ENCODE data around the gene OSMR.
"Not testable (repeated sequence)": the region's sequence is repeated elsewhere in the genome, so short reads cannot be mapped to it uniquely, and the experiment has no call there.

The OSMR gene

DNA sequence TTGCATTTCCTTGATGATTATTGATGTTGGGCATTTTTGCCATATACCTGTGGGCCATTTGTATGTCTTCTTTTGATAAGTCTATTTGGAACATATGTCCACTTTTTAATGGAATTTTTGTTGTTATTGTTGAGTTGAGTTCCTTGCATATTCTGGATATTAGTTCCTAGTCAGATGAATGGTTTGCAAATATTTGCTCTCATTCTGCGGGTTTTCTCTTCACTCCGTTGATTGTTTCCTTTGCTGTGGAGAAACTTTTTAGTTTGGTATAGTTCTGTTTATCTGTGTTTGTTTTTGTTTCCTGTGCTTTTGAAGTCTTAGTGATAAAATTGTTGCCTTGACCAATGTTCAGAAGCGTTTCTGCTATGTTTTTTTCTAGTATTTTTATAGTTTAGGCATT lies 13.0 kb downstream of the OSMR start:
- no peaks in the 10 kb centered on the region for H3K79me2 ChIP-seq (ENCODE audit: insufficient read depth, low read length)
- H2AFZ ChIP-seq (ENCODE audit: low read length), result no peak overlapping the region
- H3K4me3 ChIP-seq (ENCODE audit: low read length, poor library complexity, severe bottlenecking), result no peak overlapping the region
- TF ChIP-seq, protein P1, sequence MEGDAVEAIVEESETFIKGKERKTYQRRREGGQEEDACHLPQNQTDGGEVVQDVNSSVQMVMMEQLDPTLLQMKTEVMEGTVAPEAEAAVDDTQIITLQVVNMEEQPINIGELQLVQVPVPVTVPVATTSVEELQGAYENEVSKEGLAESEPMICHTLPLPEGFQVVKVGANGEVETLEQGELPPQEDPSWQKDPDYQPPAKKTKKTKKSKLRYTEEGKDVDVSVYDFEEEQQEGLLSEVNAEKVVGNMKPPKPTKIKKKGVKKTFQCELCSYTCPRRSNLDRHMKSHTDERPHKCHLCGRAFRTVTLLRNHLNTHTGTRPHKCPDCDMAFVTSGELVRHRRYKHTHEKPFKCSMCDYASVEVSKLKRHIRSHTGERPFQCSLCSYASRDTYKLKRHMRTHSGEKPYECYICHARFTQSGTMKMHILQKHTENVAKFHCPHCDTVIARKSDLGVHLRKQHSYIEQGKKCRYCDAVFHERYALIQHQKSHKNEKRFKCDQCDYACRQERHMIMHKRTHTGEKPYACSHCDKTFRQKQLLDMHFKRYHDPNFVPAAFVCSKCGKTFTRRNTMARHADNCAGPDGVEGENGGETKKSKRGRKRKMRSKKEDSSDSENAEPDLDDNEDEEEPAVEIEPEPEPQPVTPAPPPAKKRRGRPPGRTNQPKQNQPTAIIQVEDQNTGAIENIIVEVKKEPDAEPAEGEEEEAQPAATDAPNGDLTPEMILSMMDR (conservative IDR thresholded peaks at IDR 0.05; ENCODE audit: low read length), result no peak
- TF ChIP-seq EZH2phosphoT487 (IDR thresholded peaks at IDR 0.05; ENCODE audit: borderline replicate concordance), result no peak
- no peaks in the 10 kb centered on the region for H3K36me3 ChIP-seq (ENCODE audit: insufficient read depth, low read length)
- no peaks in the 10 kb centered on the region for H3F3A ChIP-seq (ENCODE audit: low read depth)
- no peak overlapping the region for H3K9ac ChIP-seq (ENCODE audit: low read depth, low read length, poor library complexity, severe bottlenecking)
- no peaks in the 10 kb centered on the region for H3K9me3 ChIP-seq (ENCODE audit: insufficient read depth, low read depth, low read length)
- H3K27me3 ChIP-seq (ENCODE audit: insufficient read depth, low read length, poor library complexity, severe bottlenecking), result no peaks in the 10 kb centered on the region
- no peak overlapping the region for H3K4me2 ChIP-seq (ENCODE audit: low read depth, low read length, poor library complexity, severe bottlenecking)
- H3K9me2 ChIP-seq (replicated peaks; ENCODE audit: low read depth, low read length), result no peaks in the 10 kb centered on the region
- H3K4me1 ChIP-seq (ENCODE audit: insufficient read depth, low read length, poor library complexity, severe bottlenecking), result no peaks in the 10 kb centered on the region
- no peaks in the 10 kb centered on the region for H4K20me1 ChIP-seq (ENCODE audit: insufficient read depth, low read length, poor library complexity, severe bottlenecking)

DNA sequence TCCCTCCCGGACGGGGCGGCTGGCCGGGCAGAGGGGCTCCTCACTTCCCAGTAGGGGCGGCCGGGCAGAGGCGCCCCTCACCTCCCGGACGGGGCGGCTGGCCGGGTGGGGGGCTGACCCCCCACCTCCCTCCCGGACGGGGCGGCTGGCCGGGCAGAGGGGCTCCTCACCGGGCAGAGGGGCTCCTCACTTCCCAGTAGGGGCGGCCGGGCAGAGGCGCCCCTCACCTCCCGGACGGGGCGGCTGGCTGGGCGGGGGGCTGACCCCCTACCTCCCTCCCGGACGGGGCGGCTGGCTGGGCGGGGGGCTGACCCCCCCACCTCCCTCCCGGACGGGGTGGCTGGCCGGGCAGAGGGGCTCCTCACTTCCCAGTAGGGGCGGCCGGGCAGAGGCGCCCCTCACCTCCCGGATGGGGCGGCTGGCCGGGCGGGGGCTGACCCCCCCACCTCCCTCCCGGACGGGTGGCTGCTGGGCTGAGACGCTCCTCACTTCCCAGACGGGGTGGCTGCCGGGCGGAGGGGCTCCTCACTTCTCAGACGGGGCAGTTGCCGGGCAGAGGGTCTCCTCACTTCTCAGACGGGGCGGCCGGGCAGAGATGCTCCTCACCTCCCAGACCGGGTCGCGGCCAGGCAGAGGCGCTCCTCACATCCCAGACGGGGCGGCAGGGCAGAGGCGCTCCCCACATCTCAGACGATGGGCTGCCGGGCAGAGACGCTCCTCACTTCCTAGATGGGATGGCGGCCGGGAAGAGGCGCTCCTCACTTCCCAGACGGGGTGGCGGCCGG lies 16.4 kb downstream of the OSMR start:
- not testable (repeated sequence) for H3K27me3 ChIP-seq (ENCODE audit: insufficient read depth, low read length, poor library complexity, severe bottlenecking); H3K36me3 ChIP-seq (ENCODE audit: insufficient read depth, low read length); H3K79me2 ChIP-seq (ENCODE audit: insufficient read depth, low read length); H3K9me2 ChIP-seq (replicated peaks; ENCODE audit: low read depth, low read length); H3K4me3 ChIP-seq (ENCODE audit: low read length, poor library complexity, severe bottlenecking); H3K4me2 ChIP-seq (ENCODE audit: low read depth, low read length, poor library complexity, severe bottlenecking); H4K20me1 ChIP-seq (ENCODE audit: insufficient read depth, low read length, poor library complexity, severe bottlenecking); H3K9me3 ChIP-seq (ENCODE audit: insufficient read depth, low read depth, low read length); H3F3A ChIP-seq (ENCODE audit: low read depth); H3K4me1 ChIP-seq (ENCODE audit: insufficient read depth, low read length, poor library complexity, severe bottlenecking); H3K9ac ChIP-seq (ENCODE audit: low read depth, low read length, poor library complexity, severe bottlenecking); H2AFZ ChIP-seq (ENCODE audit: low read length)

- no peaks in the 10 kb centered on the region for H3K9me3 ChIP-seq (ENCODE audit: insufficient read depth, low read depth, low read length)
- H2AFZ ChIP-seq (ENCODE audit: low read length), result no peak overlapping the region
- no peaks in the 10 kb centered on the region for H3F3A ChIP-seq (ENCODE audit: low read depth)
- H3K4me2 ChIP-seq (ENCODE audit: low read depth, low read length, poor library complexity, severe bottlenecking), result no peak overlapping the region
- no peak for TF ChIP-seq EZH2phosphoT487 (IDR thresholded peaks at IDR 0.05; ENCODE audit: borderline replicate concordance)
- TF ChIP-seq, protein P1 (conservative IDR thresholded peaks at IDR 0.05; ENCODE audit: low read length), result no peak
- H3K36me3 ChIP-seq (ENCODE audit: insufficient read depth, low read length), result no peaks in the 10 kb centered on the region
- H3K27me3 ChIP-seq (ENCODE audit: insufficient read depth, low read length, poor library complexity, severe bottlenecking), result no peaks in the 10 kb centered on the region
- H4K20me1 ChIP-seq (ENCODE audit: insufficient read depth, low read length, poor library complexity, severe bottlenecking), result no peaks in the 10 kb centered on the region
- H3K4me3 ChIP-seq (ENCODE audit: low read length, poor library complexity, severe bottlenecking), result no peak overlapping the region
- H3K79me2 ChIP-seq (ENCODE audit: insufficient read depth, low read length), result no peaks in the 10 kb centered on the region
- H3K9ac ChIP-seq (ENCODE audit: low read depth, low read length, poor library complexity, severe bottlenecking), result no peak overlapping the region
- no peaks in the 10 kb centered on the region for H3K4me1 ChIP-seq (ENCODE audit: insufficient read depth, low read length, poor library complexity, severe bottlenecking)
- no peaks in the 10 kb centered on the region for H3K9me2 ChIP-seq (replicated peaks; ENCODE audit: low read depth, low read length)
Observed at GRCh38 chr5:38866362-38867031, 20.7 kb downstream of the OSMR start.

Data from Loucy (cell line).